Urinary bladder (tissue), 4 donors: ENCODE results near the gene ATP1A3. TPM values are rescaled to one million over a fixed set of nuclear protein-coding genes. Genes with fewer than 3 reads are reported as not detected.

Experiments used
- DNase-seq: peaks from one replicate; pipeline ENCODE4 v3.0.0-alpha.2; 2015; ENCODE audit errors: extremely low spot score
- H3K27ac ChIP-seq: one replicate; pipeline ENCODE4 v1.5.1; 2013; ENCODE audit warnings: low read depth, mild to moderate bottlenecking, moderate library complexity
- H3K36me3 ChIP-seq: one replicate; pipeline ENCODE4 v1.6.1; 2013; ENCODE audit warnings: mild to moderate bottlenecking, moderate library complexity; ENCODE audit not compliant: insufficient read depth
- H3K4me1 ChIP-seq: one replicate; pipeline ENCODE4 v1.6.1; 2013; ENCODE audit warnings: mild to moderate bottlenecking, moderate library complexity; ENCODE audit not compliant: insufficient read depth
- H3K4me3 ChIP-seq: one replicate; pipeline ENCODE4 v1.5.1; 2013; ENCODE audit warnings: low read depth, low read length
- WGBS: extraction: QIAGEN DNeasy Blood & Tissue Kit; methylation state at CpG from one replicate; pipeline ENCODE4 v1.1.7; 2013; 5-methylcytosine and 5-hydroxymethylcytosine counted together
- polyA plus RNA-seq: library from polyadenylated mRNA; stranded (reverse); fragments of 200-250 nt; gene quantifications from one replicate; pipeline ENCODE4 v1.2.3, GENCODE V29; 2013
- total RNA-seq: library from RNA; depleted of rRNA; stranded (reverse); fragments of >200 nt; gene quantifications from one replicate; pipeline ENCODE4 v1.2.3, GENCODE V29; 2014
- donor health status: healthy with polysubstance abuse.
- donor health status: healthy.

The ATP1A3 gene
- total and polyA plus RNA-seq, 2 donors, result 0.37 to 0.77 TPM

GRCh38 chr19:41987141-41987860 lies 6.7 kb downstream of the ATP1A3 start:
- Histone ChIP-seq H3K4me3 (no peak overlapping the region), H3K4me1 (no peaks in the 10 kb centered on the region), H3K27ac (no peak overlapping the region), H3K36me3 (no peaks in the 10 kb centered on the region)
- no peak for DNase-seq
- WGBS, result 85% methylated on average over 10 of the region's 10 CpGs

- no peak overlapping the region for H3K27ac ChIP-seq
- H3K4me3 ChIP-seq, result no peak overlapping the region
- H3K4me1 ChIP-seq, result no peaks in the 10 kb centered on the region
- no peak for DNase-seq
- 89% methylated on average over 17 of the region's 17 CpGs for WGBS
- no peaks in the 10 kb centered on the region for H3K36me3 ChIP-seq
Observed at GRCh38 chr19:41984961-41985360, 9.1 kb downstream of the ATP1A3 start.

- no peak overlapping the region for H3K4me3 ChIP-seq
- no peaks in the 10 kb centered on the region for H3K36me3 ChIP-seq
- H3K4me1 ChIP-seq, result no peaks in the 10 kb centered on the region
- DNase-seq, result no peak
- H3K27ac ChIP-seq, result no peak overlapping the region
- 84% methylated on average over 15 of the region's 15 CpGs for WGBS
Observed at GRCh38 chr19:41981724-41982123, 12.3 kb downstream of the ATP1A3 start.

- no peaks in the 10 kb centered on the region for H3K36me3 ChIP-seq
- 88% methylated on average over 17 of the region's 17 CpGs for whole genome bisulfite sequencing
- no peak for DNase-seq
- H3K4me1 ChIP-seq, result no peaks in the 10 kb centered on the region
- H3K4me3 ChIP-seq, result no peak overlapping the region
- H3K27ac ChIP-seq, result no peak overlapping the region
Observed at GRCh38 chr19:41978470-41978869, 15.6 kb downstream of the ATP1A3 start.

- Histone ChIP-seq H3K27ac (no peak overlapping the region), H3K4me3 (no peak overlapping the region)
- WGBS, result 81% methylated on average over 22 of the region's 22 CpGs
Observed at GRCh38 chr19:41977916-41978315, 16.1 kb downstream of the ATP1A3 start.

GRCh38 chr19:41974652-41975051 lies 19.4 kb downstream of the ATP1A3 start:
- 64% methylated on average over 8 of the region's 8 CpGs for WGBS
- no peak for DNase-seq
- no peak overlapping the region for H3K4me3 ChIP-seq
- no peaks in the 10 kb centered on the region for H3K36me3 ChIP-seq
- no peak overlapping the region for H3K27ac ChIP-seq
- H3K4me1 ChIP-seq, result no peaks in the 10 kb centered on the region

More at GRCh38 chr19:41977916-41978315, 16.1 kb downstream of the ATP1A3 start:
- no peak for DNase-seq
- Histone ChIP-seq H3K4me1 (no peaks in the 10 kb centered on the region), H3K36me3 (no peaks in the 10 kb centered on the region)

GRCh38 chr19:41971363-41971762 lies 22.7 kb downstream of the ATP1A3 start:
- no peak overlapping the region for H3K4me3 ChIP-seq
- WGBS, result 74% methylated on average over 11 of the region's 11 CpGs
- H3K36me3 ChIP-seq, result no peaks in the 10 kb centered on the region
- DNase-seq, result no peak
- H3K4me1 ChIP-seq, result no peaks in the 10 kb centered on the region
- no peak overlapping the region for H3K27ac ChIP-seq

- 91% methylated on average over 19 of the region's 19 CpGs for whole genome bisulfite sequencing
- H3K36me3 ChIP-seq, result no peaks in the 10 kb centered on the region
- no peak overlapping the region for H3K27ac ChIP-seq
- no peaks in the 10 kb centered on the region for H3K4me1 ChIP-seq
- no peak overlapping the region for H3K4me3 ChIP-seq
- DNase-seq, result no peak
Observed at GRCh38 chr19:41969772-41970458, 24.1 kb downstream of the ATP1A3 start.

GRCh38 chr19:41968751-41969595 lies 25.1 kb downstream of the ATP1A3 start:
- Histone ChIP-seq H3K4me1 (no peaks in the 10 kb centered on the region), H3K4me3 (no peak overlapping the region), H3K36me3 (no peaks in the 10 kb centered on the region), H3K27ac (no peak overlapping the region)
- WGBS, result 82% methylated on average over 28 of the region's 28 CpGs
- no peak for DNase-seq

GRCh38 chr19:41967054-41967783 lies 26.8 kb downstream of the ATP1A3 start:
- Histone ChIP-seq H3K36me3 (no peaks in the 10 kb centered on the region), H3K27ac (no peak overlapping the region), H3K4me3 (no peak overlapping the region), H3K4me1 (no peaks in the 10 kb centered on the region)
- no peak for DNase-seq
- 68% methylated on average over 26 of the region's 26 CpGs for WGBS

- no peak overlapping the region for H3K4me3 ChIP-seq
- H3K27ac ChIP-seq, result no peak overlapping the region
- no peak for DNase-seq
- 66% methylated on average over 5 of the region's 5 CpGs for WGBS
- no peaks in the 10 kb centered on the region for H3K36me3 ChIP-seq
- H3K4me1 ChIP-seq, result no peaks in the 10 kb centered on the region
Observed at GRCh38 chr19:41965106-41965505, 28.9 kb downstream of the ATP1A3 start.

- H3K4me1 ChIP-seq, result no peaks in the 10 kb centered on the region
- no peak overlapping the region for H3K4me3 ChIP-seq
- no peak overlapping the region for H3K27ac ChIP-seq
- no peaks in the 10 kb centered on the region for H3K36me3 ChIP-seq
- DNase-seq, result no peak
- 94% methylated on average over 5 of the region's 5 CpGs for WGBS
Observed at GRCh38 chr19:41960973-41961372, 33.1 kb downstream of the ATP1A3 start.
